ENCODE data around the gene HS3ST4. TPM values are rescaled to one million over a fixed set of nuclear protein-coding genes. Genes with fewer than 3 reads are reported as not detected.

Gene HS3ST4
- total and polyA plus RNA-seq, 2 donors (not counting 3 experiments of a cell fraction or from before 2014, with no cell fraction given), result not detected

DNA sequence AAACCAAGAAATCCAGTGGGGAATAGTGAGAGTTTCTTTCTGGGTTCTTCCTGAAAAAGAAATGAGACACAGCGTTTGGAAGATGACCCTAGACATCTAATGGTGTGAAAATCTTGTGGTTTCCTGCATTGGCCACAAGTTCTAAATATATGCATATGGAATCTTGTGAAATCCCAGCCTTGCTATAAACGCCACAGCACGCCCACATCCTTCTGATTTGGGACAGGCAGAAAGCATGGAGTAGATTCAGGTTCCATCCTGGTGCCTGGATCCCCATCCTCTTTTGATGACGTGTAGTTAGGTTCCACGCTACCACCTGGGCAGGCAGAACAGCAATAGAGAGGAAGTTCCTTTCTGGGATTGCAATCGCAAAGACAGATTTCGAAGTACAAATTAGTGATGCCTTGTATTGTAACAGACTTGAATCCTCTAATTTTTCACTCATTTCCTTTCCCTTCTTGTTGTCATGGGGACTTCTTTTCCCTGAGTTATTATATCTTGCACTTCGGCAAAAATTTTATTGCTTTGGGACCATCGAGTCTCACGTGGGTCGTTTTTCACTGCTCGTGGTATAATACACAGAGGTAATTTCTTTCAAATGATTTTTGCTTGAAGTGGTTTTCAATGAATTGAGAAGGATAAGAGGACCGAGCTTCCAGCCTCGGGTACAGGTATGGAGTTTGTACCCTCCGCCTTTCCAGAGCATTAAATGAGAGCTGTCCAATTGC lies 37.6 kb downstream of the HS3ST4 start:
- Histone ChIP-seq H3K79me2 (ENCODE audit: control insufficient read depth, insufficient read depth, low read length) (no peaks in the 10 kb centered on the region), H2AFZ (ENCODE audit: low read depth, low read length) (no peak overlapping the region), H3K27me3 (ENCODE audit: control insufficient read depth in 2 of 2, insufficient read depth in 2 of 2, low read length in 2 of 2) (no peaks in the 10 kb centered on the region), H3K9ac (replicated peaks; ENCODE audit: extremely low read depth, insufficient read depth, low read length) (no peak overlapping the region), H3K36me3 (ENCODE audit: control insufficient read depth in 2 of 2, extremely low read depth in 1 of 2, insufficient read depth in 2 of 2, low read length in 2 of 2) (no peaks in the 10 kb centered on the region), H3K9me1 (replicated peaks; ENCODE audit: control insufficient read depth, extremely low read depth, insufficient read depth, low read length) (no peaks in the 10 kb centered on the region), H3K9me3 (replicated peaks; ENCODE audit: control insufficient read depth, insufficient read depth, low read length) (no peaks in the 10 kb centered on the region), H3K4me1 (ENCODE audit: control insufficient read depth, extremely low read depth, insufficient read depth, low read length) (no peaks in the 10 kb centered on the region), H3K4me2 (ENCODE audit: insufficient read depth, low read length) (no peak overlapping the region), H4K20me1 (replicated peaks; ENCODE audit: control insufficient read depth, extremely low read depth, insufficient read depth, low read length) (no peaks in the 10 kb centered on the region), H3K4me3 (replicated peaks in 1 of 3; ENCODE audit: insufficient read depth in 1 of 3, low read depth in 1 of 3, low read length in 3 of 3) (no peak overlapping the region), H3K27ac (ENCODE audit: insufficient read depth, low read depth, low read length) (no peak overlapping the region)
- ChIA-PET POLR2A (no interaction called here), CTCF (no interaction called here)
- BruUV-seq (replicated peaks), result no TSS peak
- intact Hi-C loops (cut with micrococcal nuclease), result no loop called here
- dilution Hi-C loops (cut with MboI; ENCODE audit: extremely low pct_ligation_motif_present, low sequenced_read_pairs), result no loop called here
- FAIRE-seq (no peak), DNase-seq (ENCODE audit: low read depth, low spot score) (no peak)
- TF ChIP-seq GATA2 (IDR thresholded peaks at IDR 0.05; ENCODE audit: insufficient read depth, insufficient read length, low read depth, low read length) (no peak), JUN (IDR thresholded peaks at IDR 0.05; ENCODE audit: borderline replicate concordance, insufficient read depth, insufficient read length, low read depth) (no peak), FOS (IDR thresholded peaks at IDR 0.05; ENCODE audit: borderline replicate concordance, insufficient read depth, low read length) (no peak), EZH2 (IDR thresholded peaks at IDR 0.05; ENCODE audit: borderline replicate concordance, low read depth, low read length, severe bottlenecking) (no peak), POLR2AphosphoS5 (IDR thresholded peaks at IDR 0.05; ENCODE audit: insufficient read depth, low read depth, low read length) (no peak), POLR2A (IDR thresholded peaks at IDR 0.05; ENCODE audit: low read depth, low read length) (no peak), MYC (IDR thresholded peaks at IDR 0.05; ENCODE audit: low read depth, low read length) (no peak)
- TF ChIP-seq, protein P1, sequence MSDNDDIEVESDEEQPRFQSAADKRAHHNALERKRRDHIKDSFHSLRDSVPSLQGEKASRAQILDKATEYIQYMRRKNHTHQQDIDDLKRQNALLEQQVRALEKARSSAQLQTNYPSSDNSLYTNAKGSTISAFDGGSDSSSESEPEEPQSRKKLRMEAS (IDR thresholded peaks at IDR 0.05; ENCODE audit: insufficient read depth, insufficient read length), result no peak
- TF ChIP-seq, protein P2, sequence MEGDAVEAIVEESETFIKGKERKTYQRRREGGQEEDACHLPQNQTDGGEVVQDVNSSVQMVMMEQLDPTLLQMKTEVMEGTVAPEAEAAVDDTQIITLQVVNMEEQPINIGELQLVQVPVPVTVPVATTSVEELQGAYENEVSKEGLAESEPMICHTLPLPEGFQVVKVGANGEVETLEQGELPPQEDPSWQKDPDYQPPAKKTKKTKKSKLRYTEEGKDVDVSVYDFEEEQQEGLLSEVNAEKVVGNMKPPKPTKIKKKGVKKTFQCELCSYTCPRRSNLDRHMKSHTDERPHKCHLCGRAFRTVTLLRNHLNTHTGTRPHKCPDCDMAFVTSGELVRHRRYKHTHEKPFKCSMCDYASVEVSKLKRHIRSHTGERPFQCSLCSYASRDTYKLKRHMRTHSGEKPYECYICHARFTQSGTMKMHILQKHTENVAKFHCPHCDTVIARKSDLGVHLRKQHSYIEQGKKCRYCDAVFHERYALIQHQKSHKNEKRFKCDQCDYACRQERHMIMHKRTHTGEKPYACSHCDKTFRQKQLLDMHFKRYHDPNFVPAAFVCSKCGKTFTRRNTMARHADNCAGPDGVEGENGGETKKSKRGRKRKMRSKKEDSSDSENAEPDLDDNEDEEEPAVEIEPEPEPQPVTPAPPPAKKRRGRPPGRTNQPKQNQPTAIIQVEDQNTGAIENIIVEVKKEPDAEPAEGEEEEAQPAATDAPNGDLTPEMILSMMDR (IDR thresholded peaks at IDR 0.05; ENCODE audit: extremely low read depth in 1 of 2, insufficient read depth in 1 of 2, low read depth in 1 of 2, low read length in 2 of 2), result no peak

All from endothelial cell of umbilical vein (primary cell).